HG03039 (cell line): ENCODE measurements around the gene KRTAP13-2.

Source experiments
- ATAC-seq: cut with Tn5 transposase; IDR thresholded peaks from one replicate; pipeline ENCODE4 v1.9.1; 2021; ENCODE audit warnings: mild to moderate bottlenecking, moderate library complexity; ENCODE audit not compliant: unreplicated experiment

Gene KRTAP13-2, protein sequence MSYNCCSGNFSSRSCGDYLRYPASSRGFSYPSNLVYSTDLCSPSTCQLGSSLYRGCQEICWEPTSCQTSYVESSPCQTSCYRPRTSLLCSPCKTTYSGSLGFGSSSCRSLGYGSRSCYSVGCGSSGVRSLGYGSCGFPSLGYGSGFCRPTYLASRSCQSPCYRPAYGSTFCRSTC

DNA sequence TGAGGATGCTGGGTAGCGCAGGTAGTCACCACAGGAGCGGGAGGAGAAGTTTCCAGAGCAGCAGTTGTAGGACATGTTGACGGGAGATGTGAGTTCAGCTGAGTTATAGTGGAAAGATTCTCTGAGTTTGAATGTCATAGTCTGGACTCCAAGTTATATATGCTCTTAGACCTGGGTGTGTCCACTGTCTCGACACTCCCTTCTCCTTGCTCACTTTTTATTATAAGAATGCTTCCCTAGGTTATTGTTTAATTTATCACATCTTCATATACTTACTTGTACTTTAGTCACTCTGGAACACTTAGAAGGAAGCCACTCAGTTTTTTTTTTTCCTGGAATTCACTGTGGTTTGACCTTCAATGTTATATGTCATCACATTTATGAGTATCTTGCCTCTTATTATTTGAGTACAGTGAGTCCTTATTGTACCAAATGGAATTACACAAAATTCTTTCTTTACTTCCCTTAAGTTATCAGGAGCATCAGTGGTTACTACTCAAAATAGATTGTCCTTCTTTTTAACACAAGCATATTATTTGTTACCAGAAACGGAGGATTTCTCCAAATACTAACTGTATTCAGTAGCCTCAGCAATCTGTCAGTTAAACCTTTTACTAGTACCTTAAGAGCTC lies at the start of gene KRTAP13-2:
TSS of gene KRTAP13-2 (minus strand) at position 133 of the 632 bp plus-strand sequence. CDS start at position 75, 58 bp downstream.
- no peak for ATAC-seq

DNA sequence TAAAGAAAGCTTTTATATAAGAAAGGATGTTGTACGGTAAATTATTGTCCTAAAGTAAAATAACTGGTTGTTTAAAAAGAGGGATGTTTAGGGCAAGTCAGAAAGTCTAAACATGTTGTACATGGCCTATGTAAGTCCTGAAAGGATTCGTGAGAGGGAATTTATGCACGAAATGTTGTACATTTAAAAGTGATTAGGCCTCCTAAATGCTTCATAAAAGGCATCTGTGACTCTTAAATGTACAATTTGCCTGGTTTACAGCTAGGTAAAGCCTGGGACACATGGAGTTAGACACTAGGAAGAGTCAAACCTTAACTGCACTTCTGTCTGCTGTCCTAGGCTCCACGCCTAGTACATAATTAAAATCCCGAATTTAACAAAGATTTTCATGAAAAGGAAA lies 43.9 kb upstream of the KRTAP13-2 start:
- no peak for ATAC-seq

DNA sequence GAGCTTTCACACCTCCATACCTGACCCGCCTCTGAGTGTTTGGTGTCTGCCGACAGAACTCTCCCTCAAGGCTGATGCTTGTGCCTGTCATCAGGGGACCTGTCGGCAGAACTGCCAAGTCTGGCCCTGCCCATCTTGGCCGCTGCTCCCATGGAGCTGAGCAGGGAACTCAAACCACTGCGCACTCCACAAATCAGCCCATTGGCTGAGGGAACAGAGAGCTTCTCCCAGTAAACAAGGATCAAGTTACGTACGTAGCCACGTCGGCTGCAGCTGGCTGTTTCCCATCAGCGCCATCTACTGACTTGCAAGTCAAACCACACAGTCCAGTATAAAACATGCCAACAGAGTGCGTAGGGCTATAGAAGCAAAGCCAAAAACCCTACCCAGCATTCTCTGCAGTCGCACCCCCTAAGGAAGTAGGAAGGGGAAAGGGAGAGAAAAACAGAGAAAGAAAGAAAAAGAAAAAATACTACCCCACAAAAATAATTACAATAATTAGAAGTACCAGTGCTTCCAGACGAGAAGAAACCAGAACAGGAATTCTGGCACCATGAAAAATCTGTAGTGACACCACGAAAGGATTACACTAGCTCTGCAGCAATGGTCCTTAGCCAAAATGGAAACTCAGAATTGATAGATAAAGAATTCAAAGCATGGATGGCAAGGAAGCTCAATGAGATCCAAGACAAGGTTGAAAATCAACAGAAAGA lies 36.9 kb upstream of the KRTAP13-2 start:
- ATAC-seq: no peak

DNA sequence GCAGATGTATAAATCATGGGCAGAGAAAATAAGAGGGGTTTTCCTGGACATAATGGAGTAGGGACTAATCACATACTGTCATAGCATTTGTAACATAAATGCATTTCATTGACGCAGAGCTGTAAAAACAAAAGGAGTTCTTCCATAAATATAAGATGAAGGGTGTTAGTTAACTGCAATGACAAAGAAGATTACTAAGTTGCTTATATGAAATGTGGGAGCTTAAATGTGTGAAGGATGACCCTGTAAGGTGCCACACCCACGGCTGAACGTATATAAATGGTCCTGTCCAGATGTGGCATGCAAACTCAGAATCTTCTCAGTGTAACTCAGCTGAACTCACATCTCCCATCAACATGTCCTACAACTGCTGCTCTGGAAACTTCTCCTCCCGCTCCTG lies 23.7 kb upstream of the KRTAP13-2 start, which contains the start of gene KRTAP13-1:
TSS of gene KRTAP13-1 (plus strand) at position 301 of the 400 bp plus-strand sequence. CDS start at position 357, 56 bp downstream.
- no peak for ATAC-seq

DNA sequence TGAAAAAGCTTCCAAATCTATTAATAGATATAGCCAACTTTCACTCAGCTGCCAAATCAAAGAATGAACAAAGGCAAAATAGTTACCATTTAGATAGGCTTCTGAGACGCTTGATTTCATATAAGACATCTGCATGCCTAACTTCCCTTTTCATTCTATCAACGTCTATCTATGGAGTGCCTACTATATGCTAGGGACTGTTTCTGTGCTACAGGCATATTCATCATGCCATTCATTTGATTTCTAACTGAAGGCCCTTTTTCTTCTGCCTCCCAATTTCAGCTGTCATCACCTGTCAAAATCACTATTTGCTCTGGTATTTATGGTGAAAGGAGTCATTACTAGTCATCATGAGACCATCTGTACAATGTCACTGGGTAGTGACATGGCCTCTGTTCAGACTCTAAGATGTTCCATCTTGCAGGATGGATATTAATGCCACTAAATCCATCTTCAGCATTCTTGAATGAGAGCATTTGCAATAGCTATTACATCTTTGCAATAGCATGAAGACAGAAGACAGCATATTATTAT lies 19.5 kb upstream of the KRTAP13-2 start:
- ATAC-seq: no peak

DNA sequence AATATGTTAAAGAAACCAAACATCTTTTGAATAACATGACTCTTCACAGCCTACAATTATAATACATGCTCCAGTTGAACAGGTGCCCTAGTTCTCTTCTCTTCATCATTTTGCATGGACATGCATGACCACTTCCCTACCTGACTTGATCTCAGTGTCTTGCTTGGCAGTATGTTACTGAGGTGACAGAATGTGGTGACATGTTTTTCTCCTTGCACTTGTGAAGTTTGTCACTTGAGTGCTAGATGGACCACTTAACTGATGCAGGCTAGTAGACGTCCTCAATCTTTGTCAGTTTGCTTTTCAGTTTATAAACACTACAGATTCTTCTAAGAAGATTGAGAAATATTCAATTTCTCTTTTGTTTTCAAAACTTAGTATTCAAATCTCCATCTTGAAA lies 10.1 kb upstream of the KRTAP13-2 start:
- no peak for ATAC-seq

DNA sequence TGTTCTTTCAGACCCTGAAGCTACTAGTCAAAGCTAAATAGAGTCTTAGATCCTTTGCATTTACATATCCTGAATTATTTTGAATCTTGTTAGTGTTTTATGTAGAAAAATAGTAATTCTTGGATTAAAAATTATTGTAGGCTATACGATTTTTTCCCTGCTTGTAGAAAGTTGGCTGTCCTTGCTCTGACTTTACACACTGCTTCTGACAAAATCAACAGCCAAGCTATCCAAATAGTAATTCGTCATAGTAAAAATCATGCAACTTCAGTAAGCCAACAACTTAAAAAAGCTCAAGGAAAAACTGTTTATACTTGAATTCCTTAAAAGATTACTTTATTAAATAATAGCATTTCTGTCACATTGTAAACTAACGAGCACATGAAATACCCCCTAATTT lies 16.2 kb downstream of the KRTAP13-2 start:
- ATAC-seq: no peak

DNA sequence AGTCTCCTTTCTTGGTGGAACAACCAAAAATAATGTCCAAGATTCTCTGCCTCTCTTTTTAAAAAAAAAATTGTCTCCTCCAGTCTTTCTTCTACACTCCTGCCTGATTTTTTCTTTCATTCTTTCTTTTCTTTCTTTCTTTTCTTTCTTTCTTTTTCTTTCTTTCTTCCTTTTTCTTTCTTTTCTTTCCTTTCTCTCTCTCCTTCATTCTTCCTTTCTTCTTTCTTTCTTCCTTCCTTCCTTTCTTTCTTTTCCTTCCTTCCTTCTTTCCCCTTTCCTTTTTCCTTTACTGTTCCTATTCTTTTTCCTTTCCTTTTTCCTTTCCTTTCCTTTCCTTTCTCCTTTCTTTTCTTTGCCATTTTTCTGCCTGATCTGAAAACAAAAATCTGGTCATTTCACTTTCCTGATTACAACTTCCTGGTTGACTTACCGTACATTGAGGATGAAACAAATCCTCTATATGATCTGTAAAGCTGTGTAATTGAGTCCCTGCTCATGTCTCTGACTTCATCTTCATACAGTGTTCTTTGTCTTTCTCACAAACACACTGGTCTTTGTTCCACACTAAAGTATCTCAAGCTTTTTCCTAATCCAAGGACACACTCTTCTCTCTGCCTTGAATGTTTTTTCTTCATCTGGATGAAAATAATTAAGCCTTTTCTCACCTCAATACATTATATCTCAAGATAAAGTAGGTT lies 17.6 kb downstream of the KRTAP13-2 start:
- ATAC-seq: no peak

DNA sequence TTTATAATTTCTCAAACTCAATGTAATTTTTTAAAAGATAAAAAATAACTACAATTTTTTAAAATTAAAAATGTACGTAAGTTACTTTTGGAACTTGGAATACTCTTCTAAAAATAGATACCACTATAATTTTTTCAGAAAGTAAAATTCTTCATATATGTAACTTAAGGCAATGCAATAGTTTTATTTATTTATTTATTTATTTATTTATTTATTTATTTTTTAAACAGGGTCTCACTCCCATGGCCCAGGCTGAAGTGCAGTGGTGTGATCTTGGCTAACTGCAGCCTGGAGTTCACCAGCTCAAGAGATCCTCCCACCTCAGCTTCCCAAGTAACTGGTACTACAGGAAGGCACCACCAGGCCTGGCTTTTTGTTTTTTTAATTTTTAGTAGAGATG lies 20.5 kb downstream of the KRTAP13-2 start:
- ATAC-seq: no peak

DNA sequence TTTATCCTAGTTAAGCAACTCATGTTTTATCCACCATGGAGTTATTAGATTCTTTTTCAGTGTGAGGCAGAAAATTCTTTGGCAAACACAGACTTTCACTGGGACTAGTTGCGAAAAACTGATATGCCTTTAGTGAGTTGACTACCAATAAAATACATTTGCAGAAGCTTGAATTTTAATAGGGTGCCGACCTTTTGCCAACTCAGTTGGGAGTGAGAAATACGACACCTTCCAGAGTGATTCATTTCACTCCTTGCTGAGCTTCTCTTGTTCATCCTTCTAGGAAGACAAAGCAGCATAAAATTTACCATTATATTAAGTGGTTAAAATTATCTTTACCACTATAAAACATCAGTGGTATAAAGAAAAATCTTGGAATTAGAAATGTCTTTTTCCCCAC lies 22.5 kb downstream of the KRTAP13-2 start:
- ATAC-seq: no peak

DNA sequence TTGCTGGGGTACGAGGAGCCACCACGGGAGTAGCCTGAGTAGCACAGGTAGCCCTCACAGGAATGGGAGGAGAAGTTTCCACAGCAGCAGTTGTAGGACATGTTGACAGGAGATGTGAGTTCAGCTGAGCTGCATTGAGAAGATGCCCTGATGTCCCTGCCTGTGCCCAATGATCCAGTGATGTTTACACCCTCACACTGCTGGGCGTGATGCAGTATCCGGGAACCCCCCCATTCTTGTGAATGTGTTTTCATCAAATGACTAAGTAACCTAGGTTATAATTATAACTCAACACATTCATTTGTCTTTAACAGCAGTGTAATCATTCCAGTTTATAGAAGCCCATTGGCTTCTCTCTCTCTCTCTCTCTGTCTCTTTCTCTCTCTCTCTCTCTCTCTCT lies 23.6 kb downstream of the KRTAP13-2 start, which contains the start of gene KRTAP23-1:
TSS of gene KRTAP23-1 (minus strand) at position 101 of the 400 bp plus-strand sequence. CDS start at position 101, 0 bp downstream.
- no peak for ATAC-seq

DNA sequence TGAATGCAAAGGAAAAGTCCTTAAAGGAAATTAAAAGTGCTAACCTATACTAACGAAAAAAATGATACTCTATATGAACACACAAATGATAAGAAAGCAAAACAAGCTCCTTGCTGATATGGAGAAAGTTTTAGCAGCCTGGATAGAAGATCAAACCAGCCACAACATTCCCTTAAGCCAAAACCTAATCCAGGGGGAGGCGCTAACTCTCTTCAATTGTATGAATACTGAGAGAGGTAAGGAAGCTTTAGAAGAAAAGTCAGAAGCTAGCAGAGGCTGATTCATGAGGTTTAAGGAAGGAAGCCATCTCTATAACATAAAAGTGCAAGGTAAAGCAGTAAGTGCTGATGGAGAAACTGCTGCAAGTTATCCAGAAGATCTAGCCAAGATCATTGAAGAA lies 27.1 kb downstream of the KRTAP13-2 start:
- no peak for ATAC-seq

- ATAC-seq: no peak
These were observed 31.1 kb downstream of the KRTAP13-2 start for GRCh38 chr21:30340714-30341573.

GRCh38 chr21:30338717-30339116 lies 33.4 kb downstream of the KRTAP13-2 start:
- ATAC-seq: no peak

DNA sequence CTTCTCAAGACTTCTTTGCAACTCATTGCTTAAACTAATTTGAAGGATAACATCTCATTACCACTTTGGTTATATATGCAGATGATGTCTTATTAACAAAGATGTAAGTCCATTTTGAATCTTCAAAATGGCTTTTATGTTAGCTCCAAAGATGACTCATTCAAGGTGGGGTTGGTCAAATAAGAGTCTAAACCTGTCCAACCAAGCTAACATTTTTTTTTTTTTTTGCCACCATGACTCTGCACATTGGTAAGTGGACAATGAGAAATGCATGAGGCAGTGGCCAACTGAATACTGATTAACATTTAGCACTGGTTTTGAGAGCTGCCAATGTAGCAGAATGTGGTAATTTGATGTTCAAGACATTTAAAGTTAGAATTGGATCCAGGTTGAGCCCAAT lies 34.3 kb downstream of the KRTAP13-2 start:
- ATAC-seq: no peak

GRCh38 chr21:30337276-30337744 lies 34.8 kb downstream of the KRTAP13-2 start, which contains the start of gene KRTAP27-1:
KRTAP27-1 (minus strand) TSS chr21:30337694; CDS start chr21:30337668, 26 bp downstream.
- no peak for ATAC-seq

- ATAC-seq: no peak
These were observed 35.5 kb downstream of the KRTAP13-2 start for GRCh38 chr21:30336596-30336995.

DNA sequence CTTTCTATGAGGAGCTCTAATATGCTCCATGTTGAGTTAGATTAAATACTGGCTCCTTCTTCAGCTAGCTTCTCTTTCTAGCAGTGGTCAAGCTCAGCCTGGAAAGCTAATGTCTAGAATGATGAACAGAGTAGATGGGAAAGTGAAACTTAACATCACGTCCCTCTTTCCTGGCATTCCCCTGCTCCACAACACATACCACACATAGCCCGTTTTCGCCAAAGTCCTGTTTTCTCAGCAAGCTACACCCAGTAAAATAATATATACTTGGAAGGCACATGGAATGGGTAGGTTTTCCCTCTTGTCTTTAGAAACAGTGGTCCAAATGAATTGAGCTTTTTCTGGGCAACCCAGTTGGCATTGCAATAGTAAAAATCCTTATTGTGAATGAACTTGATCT lies 38.3 kb downstream of the KRTAP13-2 start:
- ATAC-seq: no peak

GRCh38 chr21:30332681-30333080 lies 39.4 kb downstream of the KRTAP13-2 start:
- ATAC-seq: no peak
